H1 (cell line): ENCODE results near the gene RPTOR. TPM values are rescaled to one million over a fixed set of nuclear protein-coding genes. Genes with fewer than 3 reads are reported as not detected.

Experiments
- CTCF ChIA-PET: fragments of 300-600 bp; sonication (Branson Sonifier 250); formaldehyde crosslinking; loops from one replicate; lab custom pipeline; 2021; ENCODE audit not compliant: partially characterized antibody; lab: Charles Lee
- POLR2A ChIA-PET: fragments of 300-600 bp; sonication (Branson Sonifier 250); formaldehyde crosslinking; loops from one replicate; lab custom pipeline; 2021; ENCODE audit warnings: inconsistent platforms; ENCODE audit not compliant: partially characterized antibody; lab: Charles Lee
- DNase-seq, 2 experiments: peaks; one replicate each; pipeline versions ENCODE4 v3.0.0 to v3.0.0-alpha.2; 2010 to 2022; ENCODE audit warnings: low spot score in 2 of 2, low read depth in 1 of 2, mixed read lengths in 1 of 2
- FAIRE-seq: peaks from 2 replicates; lab custom pipeline; 2011; peaks lifted over from hg19 to GRCh38; lab: Jason Lieb, UNC
- H2AFZ ChIP-seq: 2 replicates; pipeline ENCODE4 v1.8.1; 2012; ENCODE audit warnings: low read length, inconsistent platforms
- H2AK5ac ChIP-seq: 2 replicates; pipeline ENCODE4 v1.6.1; 2013; ENCODE audit warnings: low read depth, low read length
- H2BK120ac ChIP-seq: replicated peaks from 2 replicates; pipeline ENCODE3; 2013; ENCODE audit warnings: low read depth, low read length, inconsistent platforms
- H2BK12ac ChIP-seq: 2 replicates; pipeline ENCODE4 v1.6.1; 2013; ENCODE audit warnings: low read depth, low read length
- H2BK15ac ChIP-seq: 2 replicates; pipeline ENCODE4 v1.6.1; 2013; ENCODE audit warnings: low read length
- H2BK20ac ChIP-seq: 2 replicates; pipeline ENCODE4 v1.6.1; 2013; ENCODE audit warnings: low read length
- H2BK5ac ChIP-seq: 2 replicates; pipeline ENCODE4 v1.6.1; 2013; ENCODE audit warnings: low read depth, low read length
- H3K14ac ChIP-seq: 2 replicates; pipeline ENCODE4 v1.6.1; 2013; ENCODE audit warnings: inconsistent platforms; ENCODE audit not compliant: insufficient read length
- H3K18ac ChIP-seq: 2 replicates; pipeline ENCODE4 v1.6.1; 2013; ENCODE audit warnings: low read length; ENCODE audit errors: extremely low read depth
- H3K23ac ChIP-seq: 2 replicates; pipeline ENCODE4 v1.6.1; 2013; ENCODE audit warnings: inconsistent platforms; ENCODE audit not compliant: insufficient read length
- H3K23me2 ChIP-seq: 2 replicates; pipeline ENCODE4 v1.6.1; 2013; ENCODE audit warnings: low read depth, low read length
- H3K27ac ChIP-seq: 2 replicates; pipeline ENCODE4 v1.6.1; 2011; ENCODE audit warnings: low read depth, low read length, inconsistent platforms
- H3K27me3 ChIP-seq, 4 experiments: replicated peaks in 1 of 4; 1 replicate in 1 of 4; 2 replicates in 3 of 4; pipeline versions ENCODE4 v1.6.1 to v1.8.1; 2011 to 2013; ENCODE audit warnings: low read length in 3 of 4, mild to moderate bottlenecking in 3 of 4, inconsistent platforms in 2 of 4, mixed read lengths in 2 of 4, moderate library complexity in 1 of 4; ENCODE audit not compliant: control insufficient read depth in 3 of 4, insufficient read depth in 3 of 4; ENCODE audit errors: extremely low read depth in 1 of 4
- H3K36me3 ChIP-seq, 4 experiments: 2 replicates each; pipeline versions ENCODE4 v1.6.1 to v1.8.1; 2011 to 2013; ENCODE audit warnings: mild to moderate bottlenecking in 4 of 4, low read length in 3 of 4, moderate library complexity in 2 of 4, control low read depth in 1 of 4, inconsistent platforms in 1 of 4; ENCODE audit not compliant: insufficient read depth in 4 of 4, control insufficient read depth in 2 of 4
- H3K4ac ChIP-seq: replicated peaks from 2 replicates; pipeline ENCODE3; 2013; ENCODE audit warnings: low read length, low read depth, mixed read lengths, inconsistent platforms; ENCODE audit not compliant: insufficient read length
- H3K4me1 ChIP-seq, 4 experiments: replicated peaks in 1 of 4; 1 replicate in 1 of 4; 2 replicates in 3 of 4; pipeline versions ENCODE4 v1.6.1 to v1.8.1; 2011 to 2013; ENCODE audit warnings: low read length in 3 of 4, inconsistent platforms in 2 of 4, mixed read lengths in 1 of 4; ENCODE audit not compliant: insufficient read depth in 4 of 4, control insufficient read depth in 3 of 4
- H3K4me2 ChIP-seq, 2 experiments: 2 replicates each; pipeline versions ENCODE4 v1.6.1 to v1.8.1; 2011 to 2013; ENCODE audit warnings: low read depth in 2 of 2, low read length in 2 of 2, control low read depth in 1 of 2, inconsistent platforms in 1 of 2, mild to moderate bottlenecking in 1 of 2; ENCODE audit not compliant: insufficient read depth in 1 of 2
- H3K4me3 ChIP-seq, 4 experiments: fragments of 200-600, 300-600 bp in 1 of 4; sonication (generic), shearing (Covaris generic), sonication (Bioruptor Twin) in 1 of 4; 2 replicates each; pipeline versions ENCODE4 v1.5.1 to v1.8.1; 2011 to 2016; ENCODE audit warnings: low read length in 4 of 4, low read depth in 3 of 4, control low read depth in 2 of 4, inconsistent platforms in 2 of 4, mild to moderate bottlenecking in 2 of 4, mixed read lengths in 1 of 4, moderate library complexity in 1 of 4; ENCODE audit not compliant: insufficient read depth in 2 of 4; ENCODE audit errors: extremely low read depth in 1 of 4
- H3K56ac ChIP-seq: replicated peaks from 2 replicates; pipeline ENCODE3; 2013; ENCODE audit warnings: low read depth, mild to moderate bottlenecking, mixed read lengths, low read length, inconsistent platforms; ENCODE audit not compliant: insufficient read length
- H3K79me1 ChIP-seq: 2 replicates; pipeline ENCODE4 v1.6.1; 2013; ENCODE audit warnings: low read depth, low read length, control low read depth
- H3K79me2 ChIP-seq, 2 experiments: 2 replicates each; pipeline versions ENCODE4 v1.6.1 to v1.8.1; 2012 to 2013; ENCODE audit warnings: low read length in 2 of 2, mild to moderate bottlenecking in 2 of 2, inconsistent platforms in 1 of 2; ENCODE audit not compliant: insufficient read depth in 2 of 2, control insufficient read depth in 1 of 2
- H3K9ac ChIP-seq, 4 experiments: replicated peaks in 1 of 4; 1 replicate in 1 of 4; 2 replicates in 3 of 4; pipeline versions ENCODE4 v1.6.1 to v1.8.1; 2011 to 2013; ENCODE audit warnings: low read depth in 3 of 4, low read length in 3 of 4, control low read depth in 2 of 4, mild to moderate bottlenecking in 2 of 4, moderate library complexity in 2 of 4, inconsistent platforms in 1 of 4; ENCODE audit errors: extremely low read depth in 1 of 4
- H3K9me3 ChIP-seq, 2 experiments: 2 replicates each; pipeline versions ENCODE4 v1.6.1 to v1.8.1; 2012 to 2013; ENCODE audit warnings: mild to moderate bottlenecking in 2 of 2, moderate library complexity in 2 of 2, control low read depth in 1 of 2, inconsistent platforms in 1 of 2, low read depth in 1 of 2, low read length in 1 of 2, mixed read lengths in 1 of 2; ENCODE audit not compliant: insufficient read depth in 2 of 2
- H4K20me1 ChIP-seq, 2 experiments: replicated peaks in 1 of 2; 2 replicates each; pipeline versions ENCODE3 to v1.8.1; 2011 to 2013; ENCODE audit warnings: inconsistent platforms in 2 of 2, low read length in 2 of 2, mild to moderate bottlenecking in 1 of 2; ENCODE audit not compliant: insufficient read depth in 2 of 2, control insufficient read depth in 1 of 2
- H4K5ac ChIP-seq: 2 replicates; pipeline ENCODE4 v1.6.1; 2013; ENCODE audit warnings: low read length, low read depth, mixed read lengths, inconsistent platforms; ENCODE audit not compliant: insufficient read length
- H4K8ac ChIP-seq: 2 replicates; pipeline ENCODE4 v1.8.0; 2013; ENCODE audit warnings: mild to moderate bottlenecking, moderate library complexity, low read length, inconsistent platforms; ENCODE audit not compliant: insufficient read depth; ENCODE audit errors: extremely low read depth
- H4K91ac ChIP-seq: replicated peaks from 2 replicates; pipeline ENCODE3; 2013; ENCODE audit warnings: low read length, mixed read lengths, inconsistent platforms; ENCODE audit not compliant: insufficient read length
- CHD1 ChIP-seq: IDR thresholded peaks from 2 replicates; pipeline ENCODE4 v1.6.1; 2012; ENCODE audit warnings: low read depth, low read length, improper control_type of control experiment
- HDAC2 ChIP-seq, 2 experiments: fragments of 300-600 bp in 1 of 2; sonication (generic) in 1 of 2; IDR thresholded peaks; 2 replicates each; pipeline ENCODE4 v1.6.1; 2011 to 2012; ENCODE audit warnings: low read depth in 2 of 2, low read length in 2 of 2, mild to moderate bottlenecking in 2 of 2, moderate library complexity in 2 of 2, borderline replicate concordance in 1 of 2, inconsistent platforms in 1 of 2
- RBBP5 ChIP-seq: IDR thresholded peaks from 2 replicates; pipeline ENCODE4 v1.7.1; 2012; ENCODE audit warnings: low read depth, mild to moderate bottlenecking, inconsistent platforms, low read length, moderate library complexity, borderline replicate concordance
- polyA plus RNA-seq, 7 experiments: library from polyadenylated mRNA; depleted of rRNA in 3 of 7; stranded (reverse) in 5 of 7; unstranded in 2 of 7; fragments of >200 nt in 5 of 7; fragments of 200-250 nt in 2 of 7; gene quantifications; 1 replicate in 5 of 7; 2 replicates in 1 of 7; 4 replicates in 1 of 7; pipeline versions ENCODE4 v1.2.1 to v1.2.3, GENCODE V29; 2011 to 2013; ENCODE audit warnings: missing spikeins in 2 of 7, mixed read lengths in 2 of 7
- total RNA-seq: library from RNA; stranded (reverse); fragmentation: NEBNext Ultra II Directional; extraction: Animal tissue kit (Norgen Biotek cat#: 25700); gene quantifications from 2 replicates; pipeline ENCODE4 v1.2.1, GENCODE V29; 2021

Gene RPTOR
- total and polyA plus RNA-seq, 2 of the 8 experiments (the other 6 are each of a cell fraction or from before 2014, with no cell fraction given): 6.9 to 28.7 TPM

- peaks cover 12% of the 10 kb centered on the region; the same call in 1 of the 2 replicates for H3K23me2 ChIP-seq
- H2AK5ac ChIP-seq: no peak overlapping the region
- no peak overlapping the region for H2BK5ac ChIP-seq
- H2BK20ac ChIP-seq: no peak overlapping the region
- TF ChIP-seq RBBP5 (no peak), HDAC2 (IDR thresholded peaks at IDR 0.05; ENCODE audit: borderline replicate concordance in 1 of 2, low read depth in 2 of 2, low read length in 2 of 2) (no peak), CHD1 (no peak)
- TF ChIP-seq, all 59 proteins: peak for 0
- Histone ChIP-seq H3K18ac (no peak overlapping the region), H3K4ac (no peak overlapping the region), H4K5ac (no peak overlapping the region), H3K56ac (peak overlapping the region; percentile 69), H3K4me1 (0 out of 7 replicates have a peak, but pooled peaks cover 0 to 2% (median 0%) of the 10 kb centered on the region in 4 experiments), H2BK15ac (no peak overlapping the region), H2BK120ac (no peak overlapping the region), H3K4me3 (no peak overlapping the region), H3K79me2 (no peaks in the 10 kb centered on the region), H3K14ac (no peak overlapping the region), H3K9ac (no peak overlapping the region), H4K8ac (no peak overlapping the region), H3K23ac (no peak overlapping the region), H3K36me3 (no peaks in the 10 kb centered on the region), H3K79me1 (no peaks in the 10 kb centered on the region), H4K20me1 (peaks cover 0 to 4% of the 10 kb centered on the region in 2 experiments), H3K27me3 (peaks cover 0 to 3% (median 0%) of the 10 kb centered on the region in 4 experiments; a peak in 2 of 7 replicates), H4K91ac (no peak overlapping the region), H3K4me2 (no peak overlapping the region), H2AFZ (no peak overlapping the region), H3K9me3 (no peaks in the 10 kb centered on the region), H3K27ac (no peak overlapping the region), H2BK12ac (no peak overlapping the region)
- FAIRE-seq (no peak), DNase-seq (no peak)
- ChIA-PET POLR2A (no interaction called here), CTCF (interaction anchor here (1.8 kb wide), 1 partner anchor 62 kb away, joined by 3 read pairs; no protein-coding TSS in a partner anchor)
These were observed 40.7 kb upstream of the RPTOR start for GRCh38 chr17:80503921-80504320.
